HepG2 (cell line): Measurements from ENCODE around the gene GPR4. TPM values are rescaled to one million over a fixed set of nuclear protein-coding genes. Genes with fewer than 3 reads are reported as not detected.

Source experiments
- ATAC-seq: fragments of 200-7000 bp; cut with Tn5 transposase; 3 replicates; pipeline ENCODE4 v1.9.1; 2020; ENCODE audit warnings: mild to moderate bottlenecking, moderate library complexity
- BruUV-seq: library from RNA; stranded (reverse); fragments of 400-500 nt; replicated peaks from 2 replicates; lab custom pipeline; 2021; lab: Mats Ljungman, UMichigan
- CTCF ChIA-PET: fragments of 300-600 bp; formaldehyde crosslinking; extraction: SDS; loops from one replicate; lab custom pipeline; 2021; ENCODE audit warnings: low total read pairs, inconsistent platforms, low intra/inter-chr PET ratio; lab: Yijun Ruan, JAX
- POLR2A ChIA-PET: fragments of 350-600 bp; sonication (Branson Sonifier 250); formaldehyde crosslinking; loops from one replicate; lab custom pipeline; 2020; ENCODE audit warnings: antibody characterized with exemption, inconsistent platforms; lab: Yijun Ruan, JAX
- DNase-seq: peaks from one replicate; pipeline ENCODE4 v3.0.0-alpha.2; 2015; ENCODE audit warnings: low spot score
- FAIRE-seq: peaks from 3 replicates; lab custom pipeline; 2011; peaks lifted over from hg19 to GRCh38; lab: Jason Lieb, UNC
- H2AFZ ChIP-seq: one replicate; pipeline ENCODE4 v1.6.1; 2011; ENCODE audit warnings: low read length, inconsistent platforms
- H3K27ac ChIP-seq: fragments of 300-600 bp; 3 replicates; pipeline ENCODE4 v1.8.0; 2011; ENCODE audit warnings: mixed run types, mild to moderate bottlenecking, mixed read lengths, low read length, inconsistent platforms; ENCODE audit not compliant: insufficient read depth; ENCODE audit errors: extremely low read length
- H3K27me3 ChIP-seq, 2 experiments: fragments of 200-600 bp in 1 of 2; 2 replicates in 1 of 2; 3 replicates in 1 of 2; pipeline versions ENCODE4 v1.6.0 to v1.8.0; 2011; ENCODE audit warnings: low read length in 2 of 2, mild to moderate bottlenecking in 2 of 2, moderate library complexity in 2 of 2, inconsistent platforms in 1 of 2; ENCODE audit not compliant: insufficient read depth in 2 of 2, control insufficient read depth in 1 of 2
- H3K36me3 ChIP-seq, 2 experiments: fragments of 200-600 bp in 1 of 2; replicated peaks in 1 of 2; 2 replicates in 1 of 2; 3 replicates in 1 of 2; pipeline versions ENCODE4 v1.5.1 to v1.8.0; 2011; ENCODE audit warnings: low read length in 2 of 2, inconsistent platforms in 1 of 2; ENCODE audit not compliant: insufficient read depth in 2 of 2, control insufficient read depth in 1 of 2
- H3K4me1 ChIP-seq: 2 replicates; pipeline ENCODE4 v1.5.1; 2012; ENCODE audit warnings: low read length, inconsistent platforms; ENCODE audit not compliant: insufficient read depth
- H3K4me2 ChIP-seq: 2 replicates; pipeline ENCODE4 v1.6.0; 2011; ENCODE audit warnings: low read depth, low read length, inconsistent platforms
- H3K4me3 ChIP-seq, 3 experiments: fragments of 200-600 bp in 1 of 3; sonication (generic), shearing (Covaris generic) in 1 of 3; replicated peaks in 1 of 3; 2 replicates each; pipeline ENCODE4 v1.5.1; 2011 to 2016; ENCODE audit warnings: low read length in 3 of 3, inconsistent platforms in 2 of 3, low read depth in 2 of 3, mild to moderate bottlenecking in 2 of 3, control low read depth in 1 of 3, mixed read lengths in 1 of 3; ENCODE audit not compliant: insufficient read depth in 1 of 3
- H3K79me2 ChIP-seq: one replicate; pipeline ENCODE4 v1.6.1; 2011; ENCODE audit warnings: low read length, inconsistent platforms; ENCODE audit not compliant: insufficient read depth
- H3K9ac ChIP-seq: 2 replicates; pipeline ENCODE4 v1.6.0; 2011; ENCODE audit warnings: mild to moderate bottlenecking, low read depth, low read length, inconsistent platforms; ENCODE audit not compliant: insufficient read depth
- H3K9me3 ChIP-seq: 2 replicates; pipeline ENCODE4 v1.5.1; 2012; ENCODE audit warnings: mild to moderate bottlenecking, low read length
- H4K20me1 ChIP-seq: 2 replicates; pipeline ENCODE4 v1.6.0; 2011; ENCODE audit warnings: inconsistent platforms, mild to moderate bottlenecking, low read length, moderate library complexity; ENCODE audit not compliant: insufficient read depth
- CEBPB ChIP-seq: IDR thresholded peaks from 2 replicates; pipeline ENCODE4 v1.6.1; 2011; ENCODE audit warnings: low read depth, low read length, improper control_type of control experiment, borderline replicate concordance
- GLI4 ChIP-seq: sonication (generic); formaldehyde crosslinking; IDR thresholded peaks from 2 replicates; pipeline ENCODE4 v1.5.1; 2020; ENCODE audit warnings: missing genetic modification reagents, mild to moderate bottlenecking, moderate library complexity, borderline replicate concordance
- ZFX ChIP-seq: sonication (generic); formaldehyde crosslinking; IDR thresholded peaks from 2 replicates; pipeline ENCODE4 v1.4.0; 2020; ENCODE audit warnings: mild to moderate bottlenecking, low read depth, missing genetic modification reagents, moderate library complexity
- ZNF484 ChIP-seq: sonication (generic); formaldehyde crosslinking; IDR thresholded peaks from 2 replicates; pipeline ENCODE4 v1.5.1; 2020; ENCODE audit warnings: mild to moderate bottlenecking, low read depth, missing genetic modification reagents, borderline replicate concordance
- ZNF569 ChIP-seq: sonication (generic); formaldehyde crosslinking; IDR thresholded peaks from 2 replicates; pipeline ENCODE4 v1.5.0; 2020; ENCODE audit warnings: mild to moderate bottlenecking, missing genetic modification reagents, moderate library complexity, borderline replicate concordance
- WGBS: methylation state at CpG from one replicate; pipeline ENCODE4 v1.1.6; 2017; ENCODE audit warnings: low lambda C conversion rate; 5-methylcytosine and 5-hydroxymethylcytosine counted together
- in situ Hi-C: cut with HindIII; loops from 2 replicates; pipeline ENCODE4 v1.10.0; 2017; ENCODE audit warnings: low pct_unique_long_range_greater_than_20kb; ENCODE audit not compliant: extremely low pct_ligation_motif_present
- intact Hi-C: fragments of 100-400 bp; cut with micrococcal nuclease; formaldehyde crosslinking; loops from one replicate; pipeline ENCODE4 v1.10.0; 2022; ENCODE audit not compliant: unreplicated experiment
- polyA plus RNA-seq, 8 experiments: library from polyadenylated mRNA; depleted of rRNA in 3 of 8; stranded (reverse) in 7 of 8; unstranded in 1 of 8; fragments of >200 nt; fragmentation: Illumina TruSeq in 4 of 8; extraction: Trizol in 4 of 8; gene quantifications; 2 replicates each; pipeline versions ENCODE4 v1.2.1 to v1.2.3, GENCODE V29; 2011 to 2016; ENCODE audit warnings: low read depth in 4 of 8, missing spikeins in 1 of 8, mixed read lengths in 1 of 8; ENCODE audit not compliant: insufficient read depth in 1 of 8
- total RNA-seq, 5 experiments: library from RNA; depleted of rRNA; stranded (reverse); fragments of >200 nt; fragmentation: Illumina TruSeq; extraction: Trizol; gene quantifications; 2 replicates each; pipeline ENCODE4 v1.2.3, GENCODE V29; 2016; ENCODE audit warnings: low read depth in 1 of 5
- TF ChIP-seq, protein P1 (sequence below): sonication (generic); formaldehyde crosslinking; IDR thresholded peaks from 2 replicates; pipeline ENCODE4; 2020; ENCODE audit warnings: missing genetic modification reagents, mild to moderate bottlenecking, borderline replicate concordance
- TF ChIP-seq, protein P2 (sequence below): sonication (generic); formaldehyde crosslinking; IDR thresholded peaks from 2 replicates; pipeline ENCODE4 v1.8.1; 2023; ENCODE audit warnings: missing genetic modification reagents, mild to moderate bottlenecking, borderline replicate concordance

The GPR4 gene
- total and polyA plus RNA-seq, 2 of the 13 experiments (the other 11 are each of a cell fraction or from before 2014, with no cell fraction given): 0.15 TPM; not detected in 1

DNA sequence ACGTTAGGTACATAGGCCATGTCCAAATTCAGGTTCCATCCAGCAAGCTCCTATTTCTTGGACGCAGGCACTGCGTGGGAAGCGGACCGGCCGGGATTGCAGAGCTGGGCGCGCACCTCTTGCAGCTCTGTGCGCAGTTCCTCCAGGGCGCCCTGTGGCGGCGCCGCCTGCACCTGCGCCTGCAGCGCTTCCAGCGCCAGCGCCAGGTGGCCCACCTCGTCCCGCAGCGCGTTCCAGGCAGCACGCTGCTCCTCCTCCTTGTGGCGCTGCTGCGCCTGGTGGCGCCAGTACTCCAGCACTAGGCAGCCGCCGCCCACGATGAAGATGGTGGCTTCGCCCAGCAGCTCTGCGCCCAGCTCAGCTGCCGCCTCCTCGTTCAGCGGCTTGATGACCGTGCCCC is 48.5 kb downstream of the GPR4 start (continued):
- TF ChIP-seq, protein P1, sequence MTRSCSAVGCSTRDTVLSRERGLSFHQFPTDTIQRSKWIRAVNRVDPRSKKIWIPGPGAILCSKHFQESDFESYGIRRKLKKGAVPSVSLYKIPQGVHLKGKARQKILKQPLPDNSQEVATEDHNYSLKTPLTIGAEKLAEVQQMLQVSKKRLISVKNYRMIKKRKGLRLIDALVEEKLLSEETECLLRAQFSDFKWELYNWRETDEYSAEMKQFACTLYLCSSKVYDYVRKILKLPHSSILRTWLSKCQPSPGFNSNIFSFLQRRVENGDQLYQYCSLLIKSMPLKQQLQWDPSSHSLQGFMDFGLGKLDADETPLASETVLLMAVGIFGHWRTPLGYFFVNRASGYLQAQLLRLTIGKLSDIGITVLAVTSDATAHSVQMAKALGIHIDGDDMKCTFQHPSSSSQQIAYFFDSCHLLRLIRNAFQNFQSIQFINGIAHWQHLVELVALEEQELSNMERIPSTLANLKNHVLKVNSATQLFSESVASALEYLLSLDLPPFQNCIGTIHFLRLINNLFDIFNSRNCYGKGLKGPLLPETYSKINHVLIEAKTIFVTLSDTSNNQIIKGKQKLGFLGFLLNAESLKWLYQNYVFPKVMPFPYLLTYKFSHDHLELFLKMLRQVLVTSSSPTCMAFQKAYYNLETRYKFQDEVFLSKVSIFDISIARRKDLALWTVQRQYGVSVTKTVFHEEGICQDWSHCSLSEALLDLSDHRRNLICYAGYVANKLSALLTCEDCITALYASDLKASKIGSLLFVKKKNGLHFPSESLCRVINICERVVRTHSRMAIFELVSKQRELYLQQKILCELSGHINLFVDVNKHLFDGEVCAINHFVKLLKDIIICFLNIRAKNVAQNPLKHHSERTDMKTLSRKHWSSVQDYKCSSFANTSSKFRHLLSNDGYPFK (CRISPR knock-in tag): no peak
- TF ChIP-seq GLI4 (CRISPR knock-in tag): no peak

GRCh38 chr19:45547965-45548609 is 53.9 kb downstream of the GPR4 start:
- Histone ChIP-seq H3K27ac (no peak overlapping the region), H3K9ac (no peak overlapping the region), H3K36me3 (peaks cover 1 to 3% of the 10 kb centered on the region in 2 experiments; a peak in 3 of 5 replicates), H3K4me2 (no peak overlapping the region), H3K4me1 (peaks cover 22% of the 10 kb centered on the region), H4K20me1 (no peaks in the 10 kb centered on the region), H2AFZ (no peak overlapping the region), H3K4me3 (no peak overlapping the region), H3K79me2 (no peaks in the 10 kb centered on the region), H3K9me3 (no peaks in the 10 kb centered on the region), H3K27me3 (no peaks in the 10 kb centered on the region)
- no peak for FAIRE-seq
- intact Hi-C loops: no loop called here
- POLR2A ChIA-PET: no interaction called here
- peak; percentile 56 for ATAC-seq
- CTCF ChIA-PET: no interaction called here
- no peak for TF ChIP-seq CEBPB
- no peak for TF ChIP-seq ZNF484 (CRISPR knock-in tag)
- TF ChIP-seq, protein P2, sequence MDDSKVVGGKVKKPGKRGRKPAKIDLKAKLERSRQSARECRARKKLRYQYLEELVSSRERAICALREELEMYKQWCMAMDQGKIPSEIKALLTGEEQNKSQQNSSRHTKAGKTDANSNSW (CRISPR knock-in tag): no peak
- no peak for TF ChIP-seq ZNF569
- no peak for TF ChIP-seq ZFX (CRISPR knock-in tag)
- no TSS peak for BruUV-seq
- in situ Hi-C loops: no loop called here
- DNase-seq: no peak
- 87% methylated on average over 9 of the region's 9 CpGs for WGBS
